Kasumi-1 (cell line): ENCODE data around the gene NUP210.

Experiments used
- DNase-seq, 2 experiments: peaks; one replicate each; lab custom pipeline; 2025; lab: John Stamatoyannopoulos, UW

Gene NUP210

GRCh38 chr3:13348661-13349396 is 71.3 kb downstream of the NUP210 start:
- DNase-seq = peak; percentile 76 to 88

GRCh38 chr3:13348100-13348499 is 72.0 kb downstream of the NUP210 start:
- no peak for DNase-seq

- DNase-seq = peak; percentile 55 to 60
These were observed 72.7 kb downstream of the NUP210 start for GRCh38 chr3:13347390-13347950.

GRCh38 chr3:13346481-13347389 is 73.4 kb downstream of the NUP210 start:
- DNase-seq = peak; percentile 38 to 44

- no peak for DNase-seq
These were observed 74.3 kb downstream of the NUP210 start for GRCh38 chr3:13345772-13346171.

GRCh38 chr3:13345284-13345683 is 74.8 kb downstream of the NUP210 start:
- DNase-seq = no peak

GRCh38 chr3:13344663-13345062 is 75.5 kb downstream of the NUP210 start:
- no peak for DNase-seq

- DNase-seq = no peak
These were observed 76.5 kb downstream of the NUP210 start for GRCh38 chr3:13343601-13344000.

GRCh38 chr3:13341229-13341905 is 78.8 kb downstream of the NUP210 start:
- no peak for DNase-seq

- DNase-seq = no peak
These were observed 80.3 kb downstream of the NUP210 start for GRCh38 chr3:13339833-13340232.

- DNase-seq = no peak
These were observed 81.1 kb downstream of the NUP210 start for GRCh38 chr3:13338996-13339395.

GRCh38 chr3:13338231-13338630 is 81.9 kb downstream of the NUP210 start:
- DNase-seq = no peak

GRCh38 chr3:13336592-13336991 is 83.5 kb downstream of the NUP210 start:
- DNase-seq = no peak

GRCh38 chr3:13335503-13335902 is 84.6 kb downstream of the NUP210 start:
- DNase-seq = no peak

- DNase-seq = no peak
These were observed 85.1 kb downstream of the NUP210 start for GRCh38 chr3:13335059-13335458.

- DNase-seq = no peak
These were observed 86.8 kb downstream of the NUP210 start for GRCh38 chr3:13333236-13333897.

GRCh38 chr3:13332740-13333139 is 87.4 kb downstream of the NUP210 start:
- no peak for DNase-seq

- no peak for DNase-seq
These were observed 88.0 kb downstream of the NUP210 start for GRCh38 chr3:13332158-13332557.

GRCh38 chr3:13329746-13330145 is 90.4 kb downstream of the NUP210 start:
- DNase-seq = no peak

- DNase-seq = no peak
These were observed 94.2 kb downstream of the NUP210 start for GRCh38 chr3:13325892-13326443.

- no peak for DNase-seq
These were observed 95.2 kb downstream of the NUP210 start for GRCh38 chr3:13324835-13325501.
